Neuronal stem cell (in vitro differentiated cells): ENCODE data around the gene DNHD1.
A peak's percentile ranks its signal among the peaks of the same experiment; 100 is the strongest.

ENCODE experiments used
- DNase-seq: peaks from one replicate; pipeline ENCODE4 v3.0.0-alpha.2; 2013; ENCODE audit warnings: low spot score
- H2AFZ ChIP-seq: one replicate; pipeline ENCODE4 v1.6.1; 2013; ENCODE audit warnings: mild to moderate bottlenecking, low read length, inconsistent platforms
- H2AK5ac ChIP-seq: 2 replicates; pipeline ENCODE4 v1.6.1; 2013; ENCODE audit warnings: low read depth, mild to moderate bottlenecking, inconsistent platforms, low read length, moderate library complexity, mixed read lengths
- H2BK120ac ChIP-seq: 2 replicates; pipeline ENCODE4 v1.6.1; 2013; ENCODE audit warnings: low read depth, mild to moderate bottlenecking, inconsistent platforms, low read length, moderate library complexity, mixed read lengths
- H2BK12ac ChIP-seq: one replicate; pipeline ENCODE4 v1.6.1; 2013; ENCODE audit warnings: low read length, inconsistent platforms
- H2BK15ac ChIP-seq: 2 replicates; pipeline ENCODE4 v1.6.1; 2013; ENCODE audit warnings: mild to moderate bottlenecking, low read length, inconsistent platforms, mixed read lengths
- H2BK5ac ChIP-seq: one replicate; pipeline ENCODE4 v1.6.1; 2013; ENCODE audit warnings: inconsistent platforms, mild to moderate bottlenecking, low read length, moderate library complexity
- H3K14ac ChIP-seq: one replicate; pipeline ENCODE4 v1.6.1; 2013; ENCODE audit warnings: low read length, inconsistent platforms
- H3K18ac ChIP-seq: 2 replicates; pipeline ENCODE4 v1.6.1; 2013; ENCODE audit warnings: low read length, inconsistent platforms
- H3K23ac ChIP-seq: 2 replicates; pipeline ENCODE4 v1.6.1; 2013; ENCODE audit warnings: low read depth, mild to moderate bottlenecking, mixed read lengths, low read length, inconsistent platforms; ENCODE audit not compliant: poor library complexity
- H3K27ac ChIP-seq: replicated peaks from 3 replicates; pipeline ENCODE4 v1.5.1; 2013; ENCODE audit warnings: low read length, inconsistent platforms
- H3K27me3 ChIP-seq, 3 experiments: 2 replicates each; pipeline ENCODE4 v1.6.1; 2013; ENCODE audit warnings: low read length in 3 of 3, mild to moderate bottlenecking in 2 of 3, inconsistent platforms in 1 of 3, low read depth in 1 of 3, mixed read lengths in 1 of 3, moderate library complexity in 1 of 3; ENCODE audit not compliant: control insufficient read depth in 3 of 3, insufficient read depth in 3 of 3
- H3K36me3 ChIP-seq, 2 donors: replicated peaks in 1 of 2; 2 replicates each; pipeline ENCODE4 v1.6.1; 2013; ENCODE audit warnings: low read length in 2 of 2; ENCODE audit not compliant: control insufficient read depth in 2 of 2, insufficient read depth in 2 of 2
- H3K4ac ChIP-seq: 2 replicates; pipeline ENCODE4 v1.6.1; 2013; ENCODE audit warnings: inconsistent platforms, mild to moderate bottlenecking, low read length, moderate library complexity
- H3K4me1 ChIP-seq, 2 donors: 1 replicate in 1 of 2; 2 replicates in 1 of 2; pipeline ENCODE4 v1.6.1; 2013; ENCODE audit warnings: low read length in 2 of 2, low read depth in 1 of 2; ENCODE audit not compliant: control insufficient read depth in 2 of 2, insufficient read depth in 1 of 2
- H3K4me2 ChIP-seq: one replicate; pipeline ENCODE4 v1.6.1; 2013; ENCODE audit warnings: mild to moderate bottlenecking, low read length, inconsistent platforms; ENCODE audit not compliant: insufficient read depth, poor library complexity, severe bottlenecking
- H3K4me3 ChIP-seq, 2 donors: 2 replicates each; pipeline ENCODE4 v1.5.1; 2013; ENCODE audit warnings: low read length in 2 of 2, mild to moderate bottlenecking in 2 of 2, inconsistent platforms in 1 of 2, moderate library complexity in 1 of 2
- H3K79me1 ChIP-seq: one replicate; pipeline ENCODE4 v1.6.1; 2013; ENCODE audit warnings: low read depth, mild to moderate bottlenecking, inconsistent platforms, low read length, moderate library complexity
- H3K9ac ChIP-seq: one replicate; pipeline ENCODE4 v1.6.1; 2013; ENCODE audit warnings: mild to moderate bottlenecking, low read depth, low read length, inconsistent platforms; ENCODE audit not compliant: poor library complexity
- H3K9me3 ChIP-seq, 2 donors: replicated peaks in 1 of 2; 2 replicates each; pipeline versions ENCODE3 to v1.6.1; 2013; ENCODE audit warnings: low read length in 2 of 2, mild to moderate bottlenecking in 2 of 2, inconsistent platforms in 1 of 2, low read depth in 1 of 2, mixed read lengths in 1 of 2, moderate library complexity in 1 of 2; ENCODE audit not compliant: control insufficient read depth in 2 of 2, insufficient read depth in 1 of 2
- H4K8ac ChIP-seq: one replicate; pipeline ENCODE4 v1.6.1; 2013; ENCODE audit warnings: low read depth, mild to moderate bottlenecking, inconsistent platforms, low read length, moderate library complexity
- H4K91ac ChIP-seq: one replicate; pipeline ENCODE4 v1.6.1; 2013; ENCODE audit warnings: low read length, low read depth, mild to moderate bottlenecking, inconsistent platforms; ENCODE audit not compliant: poor library complexity
- WGBS, 2 donors: extraction: QIAGEN DNeasy Blood & Tissue Kit; methylation state at CpG; one replicate each; pipeline ENCODE4 v1.1.7; 2013; ENCODE audit warnings: missing lambda C conversion rate in 2 of 2, mixed read lengths in 1 of 2; ENCODE audit not compliant: insufficient read length in 2 of 2, insufficient replicate concordance in 1 of 2; ENCODE audit errors: extremely low coverage in 2 of 2; 5-methylcytosine and 5-hydroxymethylcytosine counted together

Gene DNHD1

DNA sequence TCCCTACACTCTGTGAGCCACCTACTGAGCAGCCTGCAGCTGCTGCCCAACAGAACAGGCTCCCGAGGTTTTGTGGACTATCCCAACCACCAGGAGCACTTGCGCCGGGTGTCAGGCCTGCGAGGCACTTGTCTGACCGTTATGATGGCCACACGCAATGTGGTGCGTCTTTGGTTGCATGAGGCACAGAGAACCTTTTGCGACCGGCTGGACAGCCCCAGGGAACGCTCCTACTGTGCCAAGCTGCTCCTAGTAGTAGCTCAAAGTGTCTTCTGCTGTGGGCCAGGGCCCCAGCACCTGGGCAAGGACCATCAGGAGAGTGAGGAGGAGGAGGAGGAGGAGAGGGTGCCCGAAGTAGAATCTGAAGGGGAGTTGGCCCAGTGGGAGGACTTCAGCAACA, 60.0 kb downstream of the DNHD1 start:
- H3K18ac ChIP-seq: peak overlapping the region; percentile 48
- H2BK120ac ChIP-seq: no peak overlapping the region
- no peak overlapping the region for H2BK15ac ChIP-seq
- no CpG with 5 or more reads among the region's 11 CpGs for WGBS, 2 donors
- H3K27me3 ChIP-seq: no peaks in the 10 kb centered on the region
- H2AFZ ChIP-seq: no peak overlapping the region
- H3K23ac ChIP-seq: no peak overlapping the region
- H4K91ac ChIP-seq: no peak overlapping the region
- no peaks in the 10 kb centered on the region for H3K9me3 ChIP-seq
- H2AK5ac ChIP-seq: peak overlapping the region; percentile 43
- H3K4me1 ChIP-seq: no peaks in the 10 kb centered on the region
- H3K4me3 ChIP-seq: no peak overlapping the region
- peak overlapping the region; percentile 16 for H2BK12ac ChIP-seq
- no peak for DNase-seq
- H3K4me2 ChIP-seq: no peak overlapping the region
- H3K27ac ChIP-seq: no peak overlapping the region
- no peak overlapping the region for H3K9ac ChIP-seq
- peak overlapping the region; percentile 56 for H3K14ac ChIP-seq
- H3K79me1 ChIP-seq: peaks cover 5% of the 10 kb centered on the region
- no peak overlapping the region for H4K8ac ChIP-seq
- H3K4ac ChIP-seq: no peak overlapping the region
- no peaks in the 10 kb centered on the region for H3K36me3 ChIP-seq
- peak overlapping the region; percentile 87 for H2BK5ac ChIP-seq

DNA sequence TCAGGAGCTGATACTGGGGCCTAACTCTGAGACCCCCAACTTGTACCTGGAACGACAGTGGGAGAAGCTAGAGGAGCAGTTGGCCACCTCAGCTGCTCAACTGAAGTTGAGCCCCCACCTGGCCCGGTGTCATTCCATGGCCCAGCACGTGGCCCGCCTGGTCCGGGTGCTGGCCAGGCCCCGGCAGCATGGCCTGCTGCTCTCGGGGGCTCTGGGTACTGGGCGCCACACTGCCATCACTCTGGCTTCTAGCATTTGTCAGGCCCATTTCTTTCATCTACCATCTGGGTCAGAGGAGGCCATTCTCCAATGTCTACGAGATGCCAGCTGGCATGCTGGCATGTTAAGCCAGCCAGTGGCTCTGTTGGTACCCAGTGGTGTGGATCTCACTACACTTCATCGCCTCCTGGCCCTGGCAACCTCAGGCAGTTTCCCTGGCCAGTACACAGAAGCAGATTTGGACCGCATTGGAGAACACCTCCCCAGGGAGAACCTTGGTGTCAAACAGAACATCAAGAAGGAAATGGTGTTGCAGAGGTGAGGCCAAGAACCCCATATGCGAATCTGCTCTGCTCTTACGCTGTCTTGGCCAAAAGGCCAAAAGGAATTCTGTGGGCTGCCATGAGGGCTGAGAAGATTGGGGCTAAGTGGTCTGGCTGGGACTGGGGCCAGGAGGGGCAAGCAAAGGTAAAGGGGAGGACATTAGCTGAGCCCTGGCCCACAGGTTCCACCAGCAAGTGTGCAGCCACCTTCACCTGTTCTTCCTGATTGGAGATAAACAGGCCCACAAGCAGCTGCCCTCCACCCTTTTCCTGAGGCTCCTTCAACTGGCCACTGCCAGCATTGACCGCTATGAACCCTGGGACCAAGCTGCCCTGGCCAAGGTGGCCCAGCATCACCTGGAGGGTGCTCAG, 60.9 kb downstream of the DNHD1 start:
- no peaks in the 10 kb centered on the region for H3K27me3 ChIP-seq
- WGBS, 2 donors: no CpG with 5 or more reads among the region's 14 CpGs
- H3K36me3 ChIP-seq: no peaks in the 10 kb centered on the region
- H3K79me1 ChIP-seq: peaks cover 5% of the 10 kb centered on the region
- H4K91ac ChIP-seq: no peak overlapping the region
- H4K8ac ChIP-seq: no peak overlapping the region
- no peak overlapping the region for H2BK12ac ChIP-seq
- H3K4me2 ChIP-seq: no peak overlapping the region
- H2BK5ac ChIP-seq: no peak overlapping the region
- no peak overlapping the region for H3K14ac ChIP-seq
- no peak overlapping the region for H3K18ac ChIP-seq
- no peak overlapping the region for H3K27ac ChIP-seq
- peak overlapping the region; percentile 18 for H3K23ac ChIP-seq
- no peak overlapping the region for H2AFZ ChIP-seq
- no peak overlapping the region for H3K4me3 ChIP-seq
- no peak overlapping the region for H3K9ac ChIP-seq
- no peak for DNase-seq
- no peaks in the 10 kb centered on the region for H3K9me3 ChIP-seq
- H2AK5ac ChIP-seq: no peak overlapping the region
- H2BK15ac ChIP-seq: no peak overlapping the region
- no peak overlapping the region for H2BK120ac ChIP-seq
- H3K4ac ChIP-seq: no peak overlapping the region
- no peaks in the 10 kb centered on the region for H3K4me1 ChIP-seq

DNA sequence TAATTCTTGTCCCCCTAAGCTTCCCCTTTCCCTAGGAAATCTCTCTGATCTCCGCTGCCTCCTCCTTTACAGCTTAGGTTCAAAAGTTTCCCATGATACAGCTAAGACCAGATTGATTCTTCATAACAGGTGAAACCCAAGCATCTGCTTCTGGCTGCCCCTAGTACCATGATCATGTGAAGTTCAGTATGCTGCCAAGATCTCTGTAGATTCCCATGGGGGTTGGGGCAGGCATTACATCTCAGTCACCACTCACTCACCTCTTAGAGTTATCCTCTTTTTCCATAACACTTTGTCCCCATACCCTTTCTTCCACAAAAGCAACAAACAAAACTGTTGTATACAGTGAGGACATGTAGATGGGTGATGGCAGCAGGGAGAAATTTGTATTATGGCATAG, 62.3 kb downstream of the DNHD1 start:
- Histone ChIP-seq H3K18ac (no peak overlapping the region), H3K4me2 (no peak overlapping the region), H3K27me3 (no peaks in the 10 kb centered on the region), H4K8ac (no peak overlapping the region), H4K91ac (no peak overlapping the region), H3K14ac (no peak overlapping the region), H3K27ac (no peak overlapping the region), H3K79me1 (peaks cover 5% of the 10 kb centered on the region), H2BK5ac (no peak overlapping the region), H3K9ac (no peak overlapping the region), H3K23ac (no peak overlapping the region), H3K36me3 (peaks cover 0 to 2% of the 10 kb centered on the region in 2 donors), H2AK5ac (no peak overlapping the region), H2BK15ac (no peak overlapping the region), H2AFZ (no peak overlapping the region), H3K4me3 (no peak overlapping the region), H3K4ac (no peak overlapping the region), H3K4me1 (peaks cover 0 to 1% of the 10 kb centered on the region in 2 donors), H3K9me3 (no peaks in the 10 kb centered on the region), H2BK12ac (no peak overlapping the region), H2BK120ac (no peak overlapping the region)
- DNase-seq: no peak
- WGBS, 2 donors: no CpG with 5 or more reads among the region's 1 CpG

GRCh38 chr11:6561288-6561687, 64.2 kb downstream of the DNHD1 start:
- Histone ChIP-seq H2AK5ac (no peak overlapping the region), H3K27me3 (no peaks in the 10 kb centered on the region), H3K36me3 (peaks cover 0 to 2% of the 10 kb centered on the region in 2 donors), H3K79me1 (peaks cover 5% of the 10 kb centered on the region), H3K9me3 (no peaks in the 10 kb centered on the region), H3K4me3 (no peak overlapping the region), H4K8ac (no peak overlapping the region), H2BK5ac (no peak overlapping the region), H3K4me1 (peaks cover 0 to 1% of the 10 kb centered on the region in 2 donors), H3K18ac (no peak overlapping the region), H2BK120ac (no peak overlapping the region), H2AFZ (no peak overlapping the region), H3K4ac (no peak overlapping the region), H2BK12ac (no peak overlapping the region), H4K91ac (no peak overlapping the region), H3K27ac (no peak overlapping the region), H3K23ac (no peak overlapping the region), H3K9ac (no peak overlapping the region), H3K4me2 (no peak overlapping the region), H3K14ac (no peak overlapping the region), H2BK15ac (no peak overlapping the region)
- no peak for DNase-seq
- no CpG with 5 or more reads among the region's 3 CpGs for WGBS, 2 donors
